ENCODE data around the gene MRPS15. TPM values are rescaled to one million over a fixed set of nuclear protein-coding genes. Genes with fewer than 3 reads are reported as not detected.

The MRPS15 gene
- total RNA-seq (100 to 1,000 TPM in 1 of 9 donors, 10 to 100 TPM in 8; 49.8 to 116 (median 71.8) TPM), polyA plus RNA-seq (100 to 1,000 TPM; 156 to 287 (median 256) TPM)
- long read RNA-seq, donor 1, transcript MRPS15-201 (8 exons, 1,006 nt) = minor isoform, 76 of 198 reads
- long read RNA-seq, donor 1, transcript MRPS15-203 (2 exons, 533 nt) = major isoform, 113 of 198 reads
- long read RNA-seq, donor 1, partial matches to known transcripts = 5 of 198 reads
- long read RNA-seq, donor 1, other reads (novel, unspliced or antisense) = 0 of 198 reads
- long read RNA-seq, donor 2, transcript MRPS15-201 (8 exons, 1,006 nt) = minor isoform, 41 of 131 reads
- long read RNA-seq, donor 2, transcript MRPS15-203 (2 exons, 533 nt) = major isoform, 88 of 131 reads
- long read RNA-seq, donor 2, partial matches to known transcripts = 0 of 131 reads
- long read RNA-seq, donor 2, other reads (novel, unspliced or antisense) = 0 of 131 reads
- long read RNA-seq, donor 3, transcript MRPS15-203 (2 exons, 533 nt) = major isoform, 79 of 135 reads
- long read RNA-seq, donor 3, transcript MRPS15-201 (8 exons, 1,006 nt) = minor isoform, 49 of 135 reads
- long read RNA-seq, donor 3, partial matches to known transcripts = 5 of 135 reads
- long read RNA-seq, donor 3, other reads (novel, unspliced or antisense) = 0 of 135 reads
- long read RNA-seq, donor 4, transcript MRPS15-201 (8 exons, 1,006 nt) = major isoform, 70 of 77 reads
- long read RNA-seq, donor 4, partial matches to known transcripts = 1 of 77 reads
- long read RNA-seq, donor 4, other reads (novel, unspliced or antisense) = 6 of 77 reads
- long read RNA-seq, donor 5, transcript MRPS15-201 (8 exons, 1,006 nt) = major isoform, 88 of 90 reads
- long read RNA-seq, donor 5, partial matches to known transcripts = 0 of 90 reads
- long read RNA-seq, donor 5, other reads (novel, unspliced or antisense) = 2 of 90 reads
- long read RNA-seq, donor 6, transcript MRPS15-201 (8 exons, 1,006 nt) = major isoform, 46 of 50 reads
- long read RNA-seq, donor 6, partial matches to known transcripts = 1 of 50 reads
- long read RNA-seq, donor 6, other reads (novel, unspliced or antisense) = 3 of 50 reads
- long read RNA-seq, donor 7, transcript MRPS15-201 (8 exons, 1,006 nt) = minor isoform, 15 of 64 reads
- long read RNA-seq, donor 7, transcript MRPS15-203 (2 exons, 533 nt) = major isoform, 47 of 64 reads
- long read RNA-seq, donor 7, partial matches to known transcripts = 0 of 64 reads
- long read RNA-seq, donor 7, other reads (novel, unspliced or antisense) = 0 of 64 reads
- long read RNA-seq, donor 8, transcript MRPS15-203 (2 exons, 533 nt) = major isoform, 115 of 158 reads
- long read RNA-seq, donor 8, transcript MRPS15-201 (8 exons, 1,006 nt) = minor isoform, 35 of 158 reads
- long read RNA-seq, donor 8, partial matches to known transcripts = 7 of 158 reads
- long read RNA-seq, donor 8, other reads (novel, unspliced or antisense) = 0 of 158 reads
- long read RNA-seq, donor 9, transcript MRPS15-203 (2 exons, 533 nt) = major isoform, 68 of 97 reads
- long read RNA-seq, donor 9, transcript MRPS15-201 (8 exons, 1,006 nt) = minor isoform, 27 of 97 reads
- long read RNA-seq, donor 9, partial matches to known transcripts = 0 of 97 reads
- long read RNA-seq, donor 9, other reads (novel, unspliced or antisense) = 0 of 97 reads
- long read RNA-seq, donor 10, transcript MRPS15-203 (2 exons, 533 nt) = major isoform, 62 of 93 reads
- long read RNA-seq, donor 10, transcript MRPS15-201 (8 exons, 1,006 nt) = minor isoform, 29 of 93 reads
- long read RNA-seq, donor 10, partial matches to known transcripts = 0 of 93 reads
- long read RNA-seq, donor 10, other reads (novel, unspliced or antisense) = 0 of 93 reads

- 0% methylated on average over 44 to 65 of the region's 65 CpGs for WGBS, 4 donors
These were observed at the start of gene MRPS15 for GRCh38 chr1:36463803-36464604. Gene MRPS15 (minus strand): TSS chr1:36464384. CDS start chr1:36464275, 109 bp downstream.

GRCh38 chr1:36512842-36513241 is 48.7 kb upstream of the MRPS15 start:
- TF ChIP-seq CTCF (IDR thresholded peaks at IDR 0.05) (no peak), POLR2A (IDR thresholded peaks at IDR 0.05) (no peak)
- intact Hi-C loops (cut with DNase I) = loop anchor here in 1 of 2 donors (10.0 kb wide), 1 partner anchor 922 kb away; no protein-coding TSS in a partner anchor
- Histone ChIP-seq H3K36me3 (replicated peaks in 1 of 2) (no peaks in the 10 kb centered on the region), H3K4me1 (replicated peaks in 1 of 2) (no peaks in the 10 kb centered on the region), H3K27me3 (no peaks in the 10 kb centered on the region), H3K27ac (no peak overlapping the region), H3K9me3 (replicated peaks in 1 of 3) (no peaks in the 10 kb centered on the region), H3K4me3 (no peak overlapping the region)
- 60 to 78% (median 63%) methylated on average over 1 of the region's 1 CpG for WGBS, 4 donors
- no peak for DNase-seq

More at GRCh38 chr1:36463803-36464604, at the start of gene MRPS15:
- DNase-seq = peak; percentile 96 to 99 (median 98)
- Histone ChIP-seq H3K9me3 (replicated peaks in 1 of 3) (no peaks in the 10 kb centered on the region), H3K4me3 (peak within 1 kb of the TSS; percentile 63 to 94 (median 80)), H3K27ac (peak within 1 kb of the TSS; percentile 28 to 96 (median 84)), H3K27me3 (no peaks in the 10 kb centered on the region), H3K36me3 (replicated peaks in 1 of 2) (peaks cover 0 to 28% of the 10 kb centered on the region in 2 donors), H3K4me1 (replicated peaks in 1 of 2) (peaks cover 9 to 10% of the 10 kb centered on the region in 2 donors)
- TF ChIP-seq POLR2A (IDR thresholded peaks at IDR 0.05) (peak in 1 of 2 donors; percentile 63), CTCF (IDR thresholded peaks at IDR 0.05) (no peak)
- intact Hi-C loops (cut with DNase I) = no loop called here
